ENCODE results near the gene GFAP.

The GFAP gene

DNA sequence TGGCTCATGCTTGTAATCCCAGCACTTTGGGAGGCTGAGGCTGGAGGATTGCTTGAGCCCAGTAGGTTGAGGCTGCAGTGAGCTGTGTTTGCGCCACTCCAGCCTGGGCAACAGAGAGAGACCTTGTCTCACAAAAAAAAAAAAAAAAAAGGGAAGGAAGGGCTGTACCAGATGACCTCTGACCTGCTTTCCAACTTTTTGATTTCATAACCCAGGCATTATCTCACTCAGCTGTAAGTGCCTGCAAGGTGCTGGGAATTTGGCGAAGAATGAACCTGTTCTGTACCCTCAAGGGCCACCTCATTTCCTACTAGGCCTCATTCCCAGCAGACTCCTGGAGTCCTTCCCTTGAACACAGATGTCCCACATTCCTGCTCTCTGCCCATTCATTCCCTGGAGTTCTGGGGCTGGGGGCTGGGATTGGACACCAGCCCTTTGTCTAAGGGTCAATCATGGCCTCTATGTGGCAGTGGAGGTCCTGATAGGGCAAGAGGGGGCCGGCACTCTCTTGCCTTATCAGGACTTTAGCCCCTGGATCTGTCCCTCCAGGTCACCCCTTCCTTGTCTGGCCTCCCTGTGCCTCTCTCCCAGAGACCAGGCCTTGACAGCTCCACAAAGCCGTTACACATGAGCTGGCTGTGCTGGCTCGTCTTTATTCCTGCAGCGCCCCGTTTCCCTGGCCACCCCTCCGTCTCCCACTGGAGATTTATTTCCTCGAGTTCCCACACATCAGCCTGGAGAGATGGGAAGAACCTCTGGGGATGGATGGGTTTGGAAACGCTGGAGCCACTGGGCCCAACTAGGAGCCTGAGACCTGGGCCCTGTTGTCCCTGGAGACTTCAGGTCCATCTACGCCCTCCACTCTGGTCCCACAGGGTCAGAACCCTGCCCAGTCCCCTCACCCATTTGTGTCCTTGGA, 821 bp upstream of the GFAP start:
- FAIRE-seq (no peak), DNase-seq (ENCODE audit: extremely low spot score, insufficient read length, low read depth) (no peak)

- FAIRE-seq = no peak
- DNase-seq (ENCODE audit: extremely low spot score, insufficient read length, low read depth) = no peak
Measured at GRCh38 chr17:44914698-44915271, 515 bp downstream of the GFAP start.

- no peak for FAIRE-seq
- no peak for DNase-seq (ENCODE audit: extremely low spot score, insufficient read length, low read depth)
Measured at GRCh38 chr17:44914148-44914547, 1.2 kb downstream of the GFAP start.

DNA sequence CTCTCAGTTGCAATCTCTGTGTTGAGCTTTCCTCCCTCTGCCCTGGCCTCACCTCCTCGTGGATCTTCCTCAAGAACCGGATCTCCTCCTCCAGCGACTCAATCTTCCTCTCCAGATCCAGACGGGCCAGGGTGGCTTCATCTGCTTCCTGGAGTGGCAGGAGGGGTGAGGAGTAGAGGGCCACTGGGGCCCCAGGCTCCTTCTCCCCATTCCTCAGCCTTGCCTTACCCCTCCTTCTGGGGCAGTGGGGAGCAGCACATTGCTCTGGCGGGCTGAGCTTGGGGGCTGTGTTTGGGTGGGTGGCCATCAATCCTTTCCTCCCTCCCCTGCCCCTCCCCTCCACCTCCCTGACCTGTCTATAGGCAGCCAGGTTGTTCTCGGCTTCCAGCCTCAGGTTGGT, 1.6 kb downstream of the GFAP start:
- DNase-seq (ENCODE audit: extremely low spot score, insufficient read length, low read depth) (no peak), FAIRE-seq (no peak)

GRCh38 chr17:44912763-44913544, 2.3 kb downstream of the GFAP start:
- FAIRE-seq (no peak), DNase-seq (ENCODE audit: extremely low spot score, insufficient read length, low read depth) (no peak)

GRCh38 chr17:44911133-44912001, 3.9 kb downstream of the GFAP start:
- FAIRE-seq (peak; percentile 78), DNase-seq (ENCODE audit: extremely low spot score, insufficient read length, low read depth) (no peak)

DNA sequence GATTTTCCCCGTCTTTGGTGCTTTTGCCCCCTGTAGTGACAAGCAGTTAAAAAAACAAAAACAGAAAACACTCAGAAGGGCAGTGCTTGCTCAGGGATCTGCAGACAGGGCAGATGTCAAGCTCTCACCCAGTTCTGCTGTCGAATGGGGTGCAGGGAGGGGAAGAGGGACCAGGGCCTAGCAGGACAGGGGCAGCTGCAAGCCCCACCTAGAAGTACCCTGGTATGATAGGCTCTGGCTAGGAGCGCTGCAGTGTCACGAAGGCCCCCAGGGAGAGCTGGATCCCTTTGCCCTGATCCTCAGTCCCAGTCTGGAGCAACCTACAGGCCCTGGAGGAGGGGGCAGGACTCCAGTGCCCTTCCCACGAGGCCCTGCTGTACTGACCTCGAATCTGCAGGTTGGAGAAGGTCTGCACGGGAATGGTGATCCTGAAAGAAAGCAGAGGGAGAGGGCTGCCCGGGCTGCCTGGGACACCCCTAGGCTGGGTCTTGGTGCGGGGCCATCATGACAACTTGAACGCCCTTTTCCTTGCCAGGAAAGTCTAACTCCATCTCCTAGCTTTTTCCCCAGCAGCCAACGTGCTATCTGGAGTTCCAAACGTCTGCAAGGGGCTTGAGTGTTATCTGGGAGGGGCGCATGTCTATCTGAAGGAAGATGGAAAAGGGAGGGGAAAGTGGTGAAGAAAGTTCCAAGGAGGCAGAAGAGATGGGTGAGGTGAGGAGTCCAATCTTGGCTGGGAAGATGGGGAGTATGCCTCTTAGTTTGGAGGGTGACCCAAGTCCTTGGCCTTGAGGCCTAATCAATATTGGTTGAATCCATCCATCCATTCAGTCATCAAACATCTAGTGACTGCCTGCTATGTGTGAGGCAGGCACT, 4.8 kb downstream of the GFAP start:
- no peak for FAIRE-seq
- DNase-seq (ENCODE audit: extremely low spot score, insufficient read length, low read depth) = no peak

DNA sequence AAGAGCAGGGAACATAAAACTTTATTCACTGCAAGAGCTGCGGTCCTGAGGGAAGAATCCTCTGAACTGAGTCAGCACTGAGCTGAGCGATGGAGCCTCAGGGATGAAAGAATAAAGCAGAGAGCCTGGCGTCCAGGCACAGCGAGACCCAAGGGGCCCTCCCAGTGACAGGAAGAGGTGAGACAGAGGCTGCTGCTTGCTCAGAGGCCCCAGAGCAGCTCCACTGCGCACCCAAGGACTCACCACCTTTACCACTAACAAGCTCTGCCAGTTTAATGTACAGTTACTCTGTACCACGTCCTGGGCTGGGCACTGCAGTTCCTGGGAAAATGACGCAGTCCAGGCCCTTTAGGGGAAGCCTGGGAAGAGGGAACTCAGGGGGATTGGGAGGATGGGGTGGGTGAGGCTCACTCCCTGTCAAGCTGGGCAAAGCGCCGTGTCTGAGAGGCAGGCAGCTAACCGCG, 5.6 kb downstream of the GFAP start:
- no peak for DNase-seq (ENCODE audit: extremely low spot score, insufficient read length, low read depth)
- FAIRE-seq = no peak

DNA sequence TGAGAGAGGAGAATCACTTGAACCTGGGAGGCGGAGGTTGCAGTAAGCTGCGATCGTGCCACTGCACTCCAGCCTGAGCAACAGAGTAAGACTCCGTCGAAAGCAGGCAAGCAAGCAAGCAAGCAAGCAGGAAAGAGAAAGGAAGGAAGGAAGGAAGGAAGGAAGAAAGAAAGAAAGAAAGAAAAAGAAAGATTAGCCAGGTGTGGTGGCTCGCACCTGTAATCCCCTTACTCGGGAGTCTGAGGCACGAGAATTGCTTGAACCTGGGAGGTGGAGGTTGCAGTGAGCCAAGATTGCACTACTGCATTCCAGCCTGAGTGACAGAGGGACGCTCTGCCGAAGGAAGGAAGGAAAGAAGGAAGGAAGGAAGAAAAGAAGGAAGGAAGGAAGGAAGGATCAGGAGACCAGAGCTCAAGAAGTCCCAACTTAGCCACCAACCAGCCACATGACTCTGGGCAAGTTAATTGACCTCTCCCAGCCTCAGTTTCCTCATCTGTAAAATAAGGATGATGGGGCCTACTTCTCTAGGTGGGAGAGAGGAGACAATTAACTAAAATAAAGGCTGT, 6.5 kb downstream of the GFAP start:
- no peak for FAIRE-seq
- no peak for DNase-seq (ENCODE audit: extremely low spot score, insufficient read length, low read depth)

- FAIRE-seq (no peak), DNase-seq (ENCODE audit: extremely low spot score, insufficient read length, low read depth) (no peak)
Measured at GRCh38 chr17:44907729-44908470, 7.4 kb downstream of the GFAP start.

DNA sequence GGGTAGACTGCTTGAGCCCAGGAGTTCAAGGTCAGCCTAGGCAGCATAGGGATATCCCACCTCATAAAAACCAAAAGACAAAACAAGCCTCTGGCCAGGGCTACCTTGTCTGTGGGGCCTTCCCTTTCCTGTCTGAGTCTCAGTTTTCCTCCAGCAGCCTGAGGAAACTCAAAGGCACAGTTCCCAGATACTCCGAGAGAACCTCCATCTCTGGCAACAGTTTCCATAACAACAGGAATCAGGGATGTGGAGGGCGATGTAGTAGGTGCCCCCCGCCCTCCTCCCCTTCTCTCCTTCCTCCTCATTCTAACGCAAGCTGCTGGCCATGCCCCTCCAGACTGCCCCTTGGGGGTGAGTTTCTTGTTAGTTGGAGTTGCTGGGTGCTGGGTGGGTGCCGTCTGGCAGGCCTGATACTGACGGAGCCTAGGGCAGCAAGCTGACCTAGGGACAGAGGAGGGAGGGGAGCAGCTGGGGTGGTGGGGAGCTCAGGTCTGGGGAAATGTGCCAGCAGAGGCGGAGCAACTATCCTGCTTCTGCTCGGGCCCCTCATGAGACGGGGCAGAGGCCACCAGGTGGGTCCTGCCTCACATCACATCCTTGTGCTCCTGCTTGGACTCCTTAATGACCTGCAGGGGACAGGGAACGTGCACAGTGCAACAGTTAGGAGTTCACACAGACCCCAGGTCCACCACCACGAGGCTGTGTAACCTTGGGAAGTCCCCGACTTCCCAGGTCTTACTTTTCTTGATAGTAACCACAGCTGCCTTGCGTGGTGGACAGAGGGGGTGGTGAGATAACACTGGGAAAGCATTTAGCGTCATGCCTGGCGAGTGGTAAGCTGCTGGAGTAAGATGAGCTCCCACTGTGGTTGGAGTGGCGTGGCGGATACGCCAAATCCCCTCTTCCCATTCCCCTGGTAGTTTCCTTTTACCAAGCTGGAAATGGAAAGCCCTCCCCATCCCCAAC, 8.3 kb downstream of the GFAP start:
- FAIRE-seq (no peak), DNase-seq (ENCODE audit: extremely low spot score, insufficient read length, low read depth) (no peak)

GRCh38 chr17:44906010-44906646, 9.2 kb downstream of the GFAP start:
- FAIRE-seq = no peak
- DNase-seq (ENCODE audit: extremely low spot score, insufficient read length, low read depth) = no peak

DNA sequence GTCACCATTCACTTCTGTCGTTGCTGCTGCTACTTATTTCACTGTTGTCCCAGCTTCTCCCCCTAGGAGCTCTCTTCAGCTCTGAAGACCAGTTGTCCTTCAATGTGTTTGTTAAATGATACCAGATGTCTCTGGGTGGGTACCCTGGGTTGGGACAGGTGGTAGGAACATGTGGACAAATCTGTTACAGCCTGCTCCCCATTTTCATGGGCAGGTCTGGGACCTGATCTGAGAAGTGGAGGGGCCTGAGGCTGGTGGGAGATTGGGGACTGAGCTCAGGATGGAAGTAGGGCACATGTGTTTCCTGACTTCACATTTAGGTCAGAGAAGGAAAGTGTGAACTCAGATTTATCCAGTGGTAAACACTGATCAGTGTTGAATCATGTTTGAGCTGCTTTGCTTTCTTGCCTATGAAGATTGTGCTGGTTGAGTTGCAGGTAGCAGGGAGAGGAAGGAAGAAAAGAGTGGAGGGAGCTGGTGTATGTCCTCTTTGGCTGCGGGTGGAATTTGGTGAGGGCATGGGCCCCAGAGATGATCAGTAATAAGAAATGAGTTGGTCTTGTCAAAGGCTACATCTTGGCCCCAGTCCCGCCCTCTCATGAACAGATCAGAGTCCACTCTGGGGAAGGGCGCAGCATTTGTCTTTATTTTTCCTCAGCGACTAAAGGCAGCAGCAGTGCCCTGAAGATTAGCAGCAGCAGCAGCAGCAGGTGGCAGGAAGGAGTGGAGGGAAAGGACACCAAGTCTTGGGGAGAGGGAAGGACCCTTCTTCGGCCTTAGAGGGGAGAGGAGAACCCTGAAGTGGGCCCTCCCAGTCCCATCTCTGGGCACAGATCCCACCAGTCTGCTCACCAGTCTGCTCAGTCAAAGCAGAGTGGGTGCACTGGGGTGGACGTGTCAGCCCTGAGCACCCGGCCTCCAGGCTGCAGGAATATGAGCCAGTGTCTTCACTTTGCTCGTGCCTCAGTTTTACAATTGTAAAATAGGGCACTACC, 10.0 kb downstream of the GFAP start:
- FAIRE-seq (no peak), DNase-seq (ENCODE audit: extremely low spot score, insufficient read length, low read depth) (no peak)

DNA sequence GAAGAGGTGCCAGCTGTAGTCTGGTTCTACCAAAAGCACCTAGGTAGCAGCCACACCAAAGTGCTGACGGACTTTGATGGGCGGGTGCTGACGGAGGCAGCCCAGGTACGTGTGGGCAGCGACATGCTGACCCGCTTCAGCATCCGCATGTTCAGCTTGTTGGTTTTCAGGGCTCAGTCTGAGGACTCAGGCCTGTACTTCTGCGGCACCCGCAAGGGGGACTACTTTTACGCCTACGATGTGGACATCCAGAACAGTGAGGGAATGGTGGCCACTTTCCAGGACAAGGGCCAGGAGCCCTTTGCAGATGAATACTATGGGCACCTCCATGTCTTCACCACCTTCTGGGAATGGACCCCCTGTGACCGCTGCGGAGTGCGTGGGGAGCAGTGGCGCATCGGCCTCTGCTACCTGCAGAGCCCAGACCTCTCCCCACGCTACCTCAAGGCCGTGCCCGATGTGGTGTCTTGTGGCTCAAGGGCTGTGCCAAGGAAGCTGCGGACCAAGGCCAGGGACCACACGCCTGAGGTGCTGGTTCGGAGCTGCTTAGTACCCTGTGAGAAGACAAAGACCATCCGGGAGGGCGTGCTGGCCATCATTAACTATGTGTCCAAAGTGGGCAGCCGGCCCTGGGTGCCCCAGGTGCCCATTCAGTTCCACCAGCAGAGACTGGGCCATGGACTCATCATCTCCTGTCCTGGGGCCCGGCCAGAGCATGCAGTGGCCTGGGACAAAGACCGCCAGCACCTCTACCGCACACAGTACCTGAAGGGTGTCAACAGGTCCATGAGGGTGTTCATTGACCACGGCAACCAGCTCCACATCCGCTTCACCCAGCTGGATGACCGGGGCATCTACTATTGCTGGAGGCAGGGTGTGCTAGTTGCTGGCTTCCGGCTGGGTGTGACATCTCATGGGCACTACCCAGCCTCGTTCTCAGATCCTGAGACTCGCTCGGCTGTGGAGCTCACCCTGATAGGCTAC, 11.0 kb downstream of the GFAP start:
- DNase-seq (ENCODE audit: extremely low spot score, insufficient read length, low read depth) = no peak
- no peak for FAIRE-seq

Data from GM18507 (cell line).